Body of pancreas (tissue), 4 donors: ENCODE measurements around the gene TBC1D7.

ENCODE experiments used
- CTCF ChIP-seq, 7 experiments: fragments of 450-650 bp in 4 of 7; fragments of 200-600 bp in 3 of 7; sonication (generic) in 3 of 7; IDR thresholded peaks; one replicate each; pipeline ENCODE4 v1.5.1; 2016 to 2019; ENCODE audit warnings: antibody characterized with exemption in 7 of 7
- POLR2A ChIP-seq, 3 donors: fragments of 450-650 bp; IDR thresholded peaks; one replicate each; pipeline ENCODE4 v1.6.1; 2016; ENCODE audit warnings: antibody characterized with exemption in 3 of 3, mild to moderate bottlenecking in 2 of 3

GRCh38 chr6:13355999-13356785 is 27.9 kb upstream of the TBC1D7 start:
- no peak for TF ChIP-seq POLR2A (IDR thresholded peaks at IDR 0.05)
- no peak for TF ChIP-seq CTCF (IDR thresholded peaks at IDR 0.05)
